Cardiac muscle cell (in vitro differentiated cells and primary cell): ENCODE results near the gene NBPF19. TPM values are rescaled to one million over a fixed set of nuclear protein-coding genes. Genes with fewer than 3 reads are reported as not detected.
"Not testable (repeated sequence)": the region's sequence is repeated elsewhere in the genome, so short reads cannot be mapped to it uniquely, and the experiment has no call there.

Source experiments
- DNase-seq, 2 donors: peaks; one replicate each; pipeline versions ENCODE4 v3.0.0 to v3.0.0-alpha.2; 2010 to 2017; ENCODE audit warnings: low read depth in 1 of 2, low spot score in 1 of 2
- H3K27ac ChIP-seq: fragments of 200-600 bp; sonication (generic); 2 replicates; pipeline ENCODE4 v1.5.1; 2016
- H3K27me3 ChIP-seq: fragments of 200-600 bp; sonication (generic); 2 replicates; pipeline ENCODE4 v1.6.0; 2016; ENCODE audit warnings: control low read depth
- H3K36me3 ChIP-seq: fragments of 200-600 bp; sonication (generic); 2 replicates; pipeline ENCODE4 v1.5.1; 2016; ENCODE audit warnings: control low read depth
- H3K4me1 ChIP-seq: fragments of 200-600 bp; sonication (generic); 2 replicates; pipeline ENCODE4 v1.8.1; 2017; ENCODE audit warnings: low read depth, mild to moderate bottlenecking, mixed run types
- H3K4me3 ChIP-seq: fragments of 200-600 bp; sonication (generic); 2 replicates; pipeline ENCODE4 v1.5.1; 2016; ENCODE audit warnings: mild to moderate bottlenecking
- H3K9me3 ChIP-seq: fragments of 200-600 bp; sonication (generic); 2 replicates; pipeline ENCODE4 v1.5.1; 2017; ENCODE audit warnings: low read depth, mild to moderate bottlenecking, control low read depth
- polyA plus RNA-seq: library from polyadenylated mRNA; unstranded; fragments of >200 nt; fragmentation: Nextera tagmentation; extraction: Ambion mirVana; gene quantifications from 2 replicates; pipeline ENCODE4 v1.2.1, GENCODE V29; 2016
- total RNA-seq: library from RNA; depleted of rRNA; stranded (reverse); fragments of >200 nt; gene quantifications from 2 replicates; pipeline ENCODE4 v1.2.3, GENCODE V29; 2016

Gene NBPF19, protein sequence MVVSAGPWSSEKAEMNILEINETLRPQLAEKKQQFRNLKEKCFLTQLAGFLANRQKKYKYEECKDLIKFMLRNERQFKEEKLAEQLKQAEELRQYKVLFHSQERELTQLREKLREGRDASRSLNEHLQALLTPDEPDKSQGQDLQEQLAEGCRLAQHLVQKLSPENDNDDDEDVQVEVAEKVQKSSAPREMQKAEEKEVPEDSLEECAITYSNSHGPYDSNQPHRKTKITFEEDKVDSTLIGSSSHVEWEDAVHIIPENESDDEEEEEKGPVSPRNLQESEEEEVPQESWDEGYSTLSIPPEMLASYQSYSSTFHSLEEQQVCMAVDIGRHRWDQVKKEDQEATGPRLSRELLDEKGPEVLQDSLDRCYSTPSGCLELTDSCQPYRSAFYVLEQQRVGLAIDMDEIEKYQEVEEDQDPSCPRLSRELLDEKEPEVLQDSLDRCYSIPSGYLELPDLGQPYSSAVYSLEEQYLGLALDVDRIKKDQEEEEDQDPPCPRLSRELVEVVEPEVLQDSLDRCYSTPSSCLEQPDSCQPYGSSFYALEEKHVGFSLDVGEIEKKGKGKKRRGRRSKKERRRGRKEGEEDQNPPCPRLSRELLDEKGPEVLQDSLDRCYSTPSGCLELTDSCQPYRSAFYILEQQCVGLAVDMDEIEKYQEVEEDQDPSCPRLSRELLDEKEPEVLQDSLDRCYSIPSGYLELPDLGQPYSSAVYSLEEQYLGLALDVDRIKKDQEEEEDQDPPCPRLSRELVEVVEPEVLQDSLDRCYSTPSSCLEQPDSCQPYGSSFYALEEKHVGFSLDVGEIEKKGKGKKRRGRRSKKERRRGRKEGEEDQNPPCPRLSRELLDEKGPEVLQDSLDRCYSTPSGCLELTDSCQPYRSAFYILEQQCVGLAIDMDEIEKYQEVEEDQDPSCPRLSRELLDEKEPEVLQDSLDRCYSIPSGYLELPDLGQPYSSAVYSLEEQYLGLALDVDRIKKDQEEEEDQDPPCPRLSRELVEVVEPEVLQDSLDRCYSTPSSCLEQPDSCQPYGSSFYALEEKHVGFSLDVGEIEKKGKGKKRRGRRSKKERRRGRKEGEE (N-terminal part only)
- total RNA-seq (7.6 and 11.1 TPM in 2 replicates), polyA plus RNA-seq (4.3 and 5.2 TPM in 2 replicates)

DNA sequence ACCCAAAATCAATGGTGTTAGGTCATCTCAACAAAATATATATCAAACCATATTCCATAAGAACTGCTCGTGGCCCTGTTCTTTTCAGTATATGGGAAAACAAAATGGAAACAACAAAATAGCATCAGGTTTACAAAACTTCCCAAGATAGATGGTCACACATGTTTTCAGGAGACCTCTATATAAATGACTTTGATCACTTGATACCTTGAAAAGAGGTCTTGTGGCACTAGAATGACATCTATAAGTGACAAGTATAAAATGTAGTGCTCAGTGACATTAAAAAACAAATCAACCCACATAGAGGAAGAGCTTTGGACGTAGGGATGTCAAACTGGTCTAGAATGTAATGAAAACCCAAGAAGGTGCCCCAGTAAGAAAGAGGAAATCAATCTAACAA, at the start of gene NBPF19:
TSS of gene NBPF19 (plus strand) at position 301 of the 400 bp plus-strand sequence. CDS start 888 bp downstream, outside the sequence.
- H3K4me3 ChIP-seq, H3K4me1 ChIP-seq, H3K27me3 ChIP-seq, H3K9me3 ChIP-seq, H3K27ac ChIP-seq, H3K36me3 ChIP-seq, DNase-seq: not testable (repeated sequence)

DNA sequence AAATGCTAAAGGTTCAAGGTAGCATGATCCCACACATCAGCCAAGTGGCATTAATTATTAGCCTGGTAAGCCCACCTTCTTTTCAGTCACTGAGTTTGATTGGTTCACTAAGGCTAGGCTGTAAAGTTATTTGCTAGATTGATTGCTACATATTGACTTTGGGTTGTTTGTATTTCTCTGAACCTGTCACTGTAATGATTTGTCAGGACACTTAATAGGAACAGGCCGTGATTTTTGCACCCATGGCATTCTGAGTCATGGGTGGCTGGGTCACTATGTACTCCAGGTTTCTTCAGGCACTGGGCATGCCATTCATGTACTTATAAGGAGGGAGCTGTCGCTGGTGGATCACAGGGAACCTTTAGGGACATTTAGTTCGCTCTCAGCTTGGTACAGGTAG, 46.5 kb upstream of the NBPF19 start:
- DNase-seq, H3K27me3 ChIP-seq, H3K36me3 ChIP-seq, H3K4me1 ChIP-seq, H3K27ac ChIP-seq, H3K4me3 ChIP-seq, H3K9me3 ChIP-seq: not testable (repeated sequence)

DNA sequence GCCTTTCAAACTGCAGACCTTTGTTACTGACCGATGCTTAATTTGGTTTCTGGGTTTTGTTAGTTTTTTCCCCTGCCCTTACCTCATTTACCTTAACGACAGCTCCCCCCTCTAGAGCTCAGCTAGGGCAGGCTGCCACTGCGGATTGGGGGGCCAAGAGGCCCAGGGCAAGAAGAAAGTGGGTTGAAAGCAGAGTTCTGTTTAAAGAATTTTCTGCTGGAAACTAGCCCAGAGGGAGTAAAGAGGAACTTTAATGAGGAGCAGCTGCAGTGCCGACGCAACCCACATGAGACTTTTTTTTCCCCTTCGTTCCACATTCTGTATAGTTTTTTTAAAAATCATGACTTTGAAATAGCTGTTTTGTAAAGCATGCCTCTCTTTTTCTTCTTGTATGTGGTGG, 29.4 kb upstream of the NBPF19 start:
- not testable (repeated sequence) for H3K36me3 ChIP-seq, H3K27ac ChIP-seq, H3K4me1 ChIP-seq, H3K27me3 ChIP-seq, H3K4me3 ChIP-seq, H3K9me3 ChIP-seq
- peak in 1 of 2 donors; percentile 74 for DNase-seq

DNA sequence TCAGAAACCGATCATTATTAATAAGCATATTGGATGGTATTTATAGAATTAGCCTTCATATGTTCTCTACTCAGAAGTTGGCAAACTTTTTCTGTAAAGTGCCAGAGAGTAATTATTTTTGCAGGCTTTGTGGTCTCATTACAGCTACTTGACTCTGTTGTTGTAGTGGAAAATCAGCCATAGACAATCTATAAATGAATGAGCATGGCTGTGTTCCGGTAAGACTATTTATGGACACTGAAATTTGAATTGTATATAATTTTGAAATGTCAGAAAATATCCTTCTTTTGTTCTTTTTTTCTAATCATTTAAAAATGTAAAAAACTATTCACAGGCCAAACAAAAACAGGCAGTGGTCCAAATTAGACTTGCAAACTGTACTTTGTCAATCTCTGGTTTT, 22.6 kb upstream of the NBPF19 start:
- H3K27ac ChIP-seq, DNase-seq, H3K9me3 ChIP-seq, H3K4me3 ChIP-seq, H3K4me1 ChIP-seq, H3K27me3 ChIP-seq, H3K36me3 ChIP-seq: not testable (repeated sequence)

DNA sequence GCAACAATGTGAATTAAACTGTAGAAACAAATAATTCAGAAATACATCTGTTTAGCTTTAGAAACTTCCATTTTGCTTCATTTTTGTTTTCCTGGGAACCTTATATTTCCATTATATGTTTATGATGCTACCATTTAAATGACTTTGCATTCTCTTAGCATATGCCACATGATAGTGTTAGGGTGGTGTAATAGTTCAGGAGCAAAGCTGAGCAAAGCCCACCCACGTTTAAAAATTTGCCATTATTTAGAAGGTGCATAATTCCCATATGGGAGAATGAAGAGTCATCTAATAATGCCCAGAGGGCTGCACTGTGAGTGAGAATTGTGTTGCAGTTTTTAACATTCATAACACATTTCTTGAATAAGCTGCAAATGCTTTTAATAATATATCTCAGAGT, 22.2 kb upstream of the NBPF19 start:
- H3K27ac ChIP-seq, H3K27me3 ChIP-seq, DNase-seq, H3K36me3 ChIP-seq, H3K4me3 ChIP-seq, H3K4me1 ChIP-seq, H3K9me3 ChIP-seq: not testable (repeated sequence)

DNA sequence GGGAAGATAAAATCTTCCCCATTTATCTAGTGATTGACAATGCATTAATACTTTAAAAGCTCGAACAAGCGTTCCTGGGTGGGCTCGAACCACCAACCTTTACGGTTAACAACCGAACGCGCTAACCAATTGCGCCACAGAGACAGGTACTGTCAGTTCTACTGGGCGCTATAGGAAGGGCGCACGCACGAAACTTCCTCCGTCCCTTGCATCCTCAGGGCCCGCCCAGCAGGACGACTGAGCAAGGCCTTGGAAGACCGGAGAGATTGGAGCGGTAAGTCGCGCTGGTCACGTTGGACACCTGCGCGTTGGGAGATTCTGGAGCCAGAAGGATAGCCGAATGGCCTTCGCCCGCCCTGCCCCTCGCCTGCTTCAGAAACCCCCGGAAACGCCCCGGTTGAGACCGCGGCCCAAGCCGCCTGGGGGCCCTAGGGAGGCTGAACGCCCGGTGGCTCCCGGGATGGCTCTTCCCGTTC, 83.5 kb downstream of the NBPF19 start:
- H3K27ac ChIP-seq, H3K9me3 ChIP-seq, H3K4me1 ChIP-seq, H3K36me3 ChIP-seq, H3K27me3 ChIP-seq: not testable (repeated sequence)
- H3K4me3 ChIP-seq: peak overlapping the region; percentile 24
- peak; percentile 32 to 45 for DNase-seq

DNA sequence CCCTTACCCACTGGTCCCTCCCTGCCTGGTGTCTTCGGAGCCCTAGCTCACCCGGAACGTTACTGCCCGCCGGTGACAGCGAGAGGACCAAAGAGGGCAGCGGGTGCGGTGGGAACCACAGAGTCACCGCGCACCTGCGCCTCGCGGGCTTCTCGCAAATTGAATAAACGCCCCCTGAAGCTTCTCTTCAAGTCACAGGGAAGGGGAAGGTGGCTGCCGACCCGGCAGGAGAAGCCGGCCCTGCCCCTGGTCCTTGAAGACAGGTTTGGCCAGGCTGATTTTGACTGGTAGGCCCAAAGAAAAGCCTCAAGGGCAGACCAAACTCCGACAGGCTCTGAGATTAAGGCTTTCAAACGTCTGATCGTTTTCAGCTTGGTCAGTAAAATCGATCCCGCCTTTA, 87.0 kb downstream of the NBPF19 start:
- not testable (repeated sequence) for H3K36me3 ChIP-seq, DNase-seq, H3K4me3 ChIP-seq, H3K27ac ChIP-seq, H3K27me3 ChIP-seq, H3K9me3 ChIP-seq, H3K4me1 ChIP-seq

DNA sequence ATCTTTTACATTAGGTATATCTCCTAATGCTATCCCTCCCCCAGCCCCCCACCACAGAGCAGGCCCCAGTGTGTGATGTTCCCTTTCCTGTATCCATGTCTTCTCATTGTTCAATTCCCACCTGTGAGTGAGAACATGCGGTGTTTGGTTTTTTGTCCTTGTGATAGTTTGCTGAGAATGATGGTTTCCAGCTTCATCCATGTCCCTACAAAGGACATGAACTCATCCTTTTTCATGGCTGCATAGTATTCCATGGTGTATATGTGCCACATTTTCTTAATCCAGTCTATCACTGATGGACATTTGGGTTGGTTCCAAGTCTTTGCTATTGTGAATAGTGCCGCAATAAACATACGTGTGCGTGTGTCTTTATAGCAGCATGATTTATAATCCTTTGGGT, 90.6 kb downstream of the NBPF19 start:
- not testable (repeated sequence) for H3K4me1 ChIP-seq, H3K27ac ChIP-seq, DNase-seq, H3K36me3 ChIP-seq, H3K9me3 ChIP-seq, H3K4me3 ChIP-seq, H3K27me3 ChIP-seq

DNA sequence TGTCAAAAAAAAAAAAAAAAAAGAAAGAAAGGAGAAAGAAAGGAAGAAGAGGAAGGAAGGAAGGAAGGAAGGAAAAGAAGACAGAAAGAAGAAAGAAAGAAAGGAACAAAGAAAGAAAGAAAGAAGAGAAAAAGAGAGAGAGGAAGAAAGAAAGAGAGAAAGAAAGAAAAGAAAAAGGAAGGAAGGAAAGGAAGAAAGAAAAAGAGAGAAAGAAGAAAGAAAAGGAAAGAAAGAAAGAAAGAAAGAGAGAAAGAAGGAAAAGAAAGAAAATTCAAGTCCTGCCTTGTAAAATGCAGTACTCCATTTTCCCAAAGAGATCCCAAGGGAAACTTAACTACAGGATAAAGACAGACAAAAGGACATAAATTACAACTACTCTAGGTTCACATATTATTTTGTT, 97.9 kb downstream of the NBPF19 start:
- H3K27ac ChIP-seq, H3K9me3 ChIP-seq, H3K4me1 ChIP-seq, H3K4me3 ChIP-seq, H3K27me3 ChIP-seq, H3K36me3 ChIP-seq, DNase-seq: not testable (repeated sequence)

DNA sequence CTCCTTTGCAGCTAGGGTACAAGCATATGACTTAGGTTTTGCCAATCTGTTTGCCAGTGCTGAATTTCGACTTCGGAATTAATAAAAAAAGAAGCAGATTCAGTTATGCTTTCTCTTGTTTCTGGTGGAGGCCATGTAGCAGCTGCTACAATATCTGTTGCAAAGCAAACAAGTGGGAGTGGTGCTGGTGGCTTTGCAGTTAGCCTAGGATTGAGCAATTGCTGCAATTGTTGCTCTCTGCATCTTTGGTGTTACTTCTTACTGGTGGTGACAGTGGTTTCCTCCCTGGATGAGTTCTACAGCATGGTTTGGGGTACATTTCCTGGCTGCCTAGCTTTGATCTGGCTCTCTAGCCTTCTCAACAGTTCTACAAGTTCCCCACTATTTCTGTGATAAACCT, 110.7 kb downstream of the NBPF19 start:
- H3K4me3 ChIP-seq, H3K27ac ChIP-seq, H3K36me3 ChIP-seq, H3K4me1 ChIP-seq, H3K9me3 ChIP-seq, H3K27me3 ChIP-seq: not testable (repeated sequence)
- peak in 1 of 2 donors; percentile 5 for DNase-seq

Other genes with a start within 250 kb of the NBPF19 start
- gene PPIAL4C, start 108.8 kb downstream of the NBPF19 start, total RNA-seq: not detected in 2 replicates
- gene PPIAL4C, start 108.8 kb downstream of the NBPF19 start, polyA plus RNA-seq: not detected in 2 replicates